GM21825 (cell line): ENCODE data around the gene CDK7.
"Not testable (repeated sequence)": the region's sequence is repeated elsewhere in the genome, so short reads cannot be mapped to it uniquely, and the experiment has no call there.

Experiments used
- ATAC-seq: cut with Tn5 transposase; IDR thresholded peaks from one replicate; pipeline ENCODE4 v1.9.1; 2021; ENCODE audit warnings: mild to moderate bottlenecking, moderate library complexity; ENCODE audit not compliant: unreplicated experiment

Gene CDK7

GRCh38 chr5:69234457-69235268 is at the start of gene CDK7:
TSS of gene CDK7 (plus strand) at chr5:69234886. CDS start at chr5:69234976, 90 bp downstream.
- peak; percentile 98 for ATAC-seq

- ATAC-seq: no peak
Measured at GRCh38 chr5:69187342-69187741, 47.3 kb upstream of the CDK7 start.

DNA sequence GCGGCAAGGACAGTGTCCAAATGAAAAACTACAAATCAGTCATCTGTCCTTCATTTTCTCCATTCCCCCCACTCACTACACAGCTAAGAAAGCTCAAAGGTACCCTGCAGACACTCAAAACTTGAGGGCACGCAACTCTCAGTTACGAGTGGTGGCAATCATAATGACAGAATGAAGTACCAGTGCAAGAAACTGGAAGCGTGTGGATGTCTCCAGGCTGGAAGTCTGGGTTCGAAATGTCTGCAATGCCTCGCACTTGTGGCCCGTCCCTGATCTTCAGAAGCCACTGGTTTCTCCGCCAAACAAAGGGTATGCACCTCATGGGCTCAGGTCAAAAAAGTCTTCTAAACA is 45.9 kb upstream of the CDK7 start:
- ATAC-seq: no peak

- ATAC-seq: peak; percentile 94
Measured at GRCh38 chr5:69189162-69190086, 45.3 kb upstream of the CDK7 start, which contains the start of gene CENPH. TSS of gene CENPH (plus strand) at chr5:69189583. CDS start at chr5:69189635, 52 bp downstream.

DNA sequence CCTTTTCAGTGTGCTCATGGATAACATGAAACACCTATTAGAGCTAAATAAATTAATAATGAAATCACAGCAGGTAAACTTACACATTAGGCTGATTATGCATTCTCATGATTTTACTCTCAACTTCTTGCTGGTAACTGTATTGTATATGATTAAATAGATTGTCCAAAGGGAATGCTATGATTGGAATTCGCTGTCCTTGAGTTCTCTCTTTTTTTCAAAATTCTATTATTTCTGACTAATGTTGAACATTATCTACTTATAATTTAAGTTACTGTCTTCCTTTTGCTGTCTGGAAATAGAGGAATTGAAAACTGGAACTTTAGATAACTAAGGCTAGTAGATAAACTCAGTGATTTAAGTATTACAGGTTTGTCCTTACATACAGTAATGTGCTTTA is 32.2 kb upstream of the CDK7 start:
- ATAC-seq: no peak

GRCh38 chr5:69206528-69207190 is 28.0 kb upstream of the CDK7 start:
- ATAC-seq: no peak

GRCh38 chr5:69209602-69210001 is 25.1 kb upstream of the CDK7 start:
- ATAC-seq: no peak

GRCh38 chr5:69211200-69211599 is 23.5 kb upstream of the CDK7 start:
- no peak for ATAC-seq

DNA sequence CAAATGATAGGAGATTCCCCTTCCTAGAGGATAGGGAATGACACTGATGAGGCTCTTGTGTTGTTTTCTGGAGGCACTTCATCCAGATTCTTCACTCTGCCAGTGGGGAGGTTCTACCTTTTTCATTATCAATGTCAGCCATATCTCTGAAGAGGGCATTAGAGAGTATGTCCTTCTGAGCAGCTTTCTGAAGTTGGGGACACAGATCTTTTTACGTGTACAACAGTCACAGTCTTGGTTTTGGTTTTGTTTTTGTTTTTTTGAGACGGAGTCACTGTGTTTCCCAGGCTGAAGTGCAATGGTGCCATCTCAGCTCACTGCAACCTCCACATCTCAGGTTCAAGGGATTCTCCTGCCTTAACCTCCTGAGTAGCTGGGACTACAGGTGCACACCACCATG is 22.7 kb upstream of the CDK7 start:
- no peak for ATAC-seq

DNA sequence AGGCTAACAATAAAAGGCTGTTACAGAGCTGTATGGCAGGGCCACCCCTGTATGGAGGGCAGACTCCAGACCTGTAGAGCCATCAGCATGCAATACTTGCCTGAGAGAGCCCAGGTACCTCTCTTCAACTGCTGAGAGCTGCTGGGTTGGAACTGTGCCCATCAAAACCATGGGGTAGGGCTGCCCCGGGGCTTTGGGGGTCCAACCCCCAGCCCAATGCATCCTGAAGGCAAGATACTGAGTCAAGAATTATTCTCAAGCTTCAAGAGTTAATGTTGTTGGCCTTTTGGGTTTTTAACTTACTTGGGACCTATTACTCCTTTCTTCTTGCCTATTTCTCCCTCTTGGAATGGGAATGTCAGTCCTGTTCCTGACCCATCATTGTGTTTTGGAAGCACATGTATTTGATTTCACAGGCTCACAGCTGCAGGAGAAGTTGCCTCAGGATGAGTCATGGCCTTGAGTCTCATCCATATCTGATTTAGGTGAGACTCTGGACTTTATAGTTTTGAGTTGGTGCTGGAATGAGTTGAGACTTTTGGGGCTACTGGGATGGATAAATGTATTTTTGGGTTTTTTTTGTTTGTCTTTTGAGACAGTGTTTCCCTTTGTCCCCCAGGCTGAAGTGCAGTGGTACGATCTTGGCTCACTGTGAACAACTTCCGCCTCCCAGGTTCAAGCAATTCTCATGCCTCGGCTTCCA is 21.0 kb upstream of the CDK7 start:
- ATAC-seq: no peak

DNA sequence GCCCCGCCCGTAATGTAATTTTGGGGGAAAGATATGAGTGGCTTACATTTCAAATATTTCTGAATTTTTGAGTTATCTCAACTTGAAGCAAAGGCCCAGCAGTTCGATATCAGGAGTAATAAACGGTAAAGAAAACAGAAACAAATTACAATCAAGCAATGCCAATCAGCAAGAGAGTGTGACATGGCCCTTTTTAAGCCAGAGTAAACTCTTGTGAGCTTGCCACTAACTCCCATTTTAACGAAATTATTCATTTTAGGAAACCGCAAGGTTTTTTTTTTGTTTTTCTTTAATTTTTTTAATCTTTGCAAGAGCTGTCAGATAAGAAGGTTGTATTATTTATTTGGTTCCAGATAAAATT is 17.6 kb upstream of the CDK7 start:
- ATAC-seq: no peak

DNA sequence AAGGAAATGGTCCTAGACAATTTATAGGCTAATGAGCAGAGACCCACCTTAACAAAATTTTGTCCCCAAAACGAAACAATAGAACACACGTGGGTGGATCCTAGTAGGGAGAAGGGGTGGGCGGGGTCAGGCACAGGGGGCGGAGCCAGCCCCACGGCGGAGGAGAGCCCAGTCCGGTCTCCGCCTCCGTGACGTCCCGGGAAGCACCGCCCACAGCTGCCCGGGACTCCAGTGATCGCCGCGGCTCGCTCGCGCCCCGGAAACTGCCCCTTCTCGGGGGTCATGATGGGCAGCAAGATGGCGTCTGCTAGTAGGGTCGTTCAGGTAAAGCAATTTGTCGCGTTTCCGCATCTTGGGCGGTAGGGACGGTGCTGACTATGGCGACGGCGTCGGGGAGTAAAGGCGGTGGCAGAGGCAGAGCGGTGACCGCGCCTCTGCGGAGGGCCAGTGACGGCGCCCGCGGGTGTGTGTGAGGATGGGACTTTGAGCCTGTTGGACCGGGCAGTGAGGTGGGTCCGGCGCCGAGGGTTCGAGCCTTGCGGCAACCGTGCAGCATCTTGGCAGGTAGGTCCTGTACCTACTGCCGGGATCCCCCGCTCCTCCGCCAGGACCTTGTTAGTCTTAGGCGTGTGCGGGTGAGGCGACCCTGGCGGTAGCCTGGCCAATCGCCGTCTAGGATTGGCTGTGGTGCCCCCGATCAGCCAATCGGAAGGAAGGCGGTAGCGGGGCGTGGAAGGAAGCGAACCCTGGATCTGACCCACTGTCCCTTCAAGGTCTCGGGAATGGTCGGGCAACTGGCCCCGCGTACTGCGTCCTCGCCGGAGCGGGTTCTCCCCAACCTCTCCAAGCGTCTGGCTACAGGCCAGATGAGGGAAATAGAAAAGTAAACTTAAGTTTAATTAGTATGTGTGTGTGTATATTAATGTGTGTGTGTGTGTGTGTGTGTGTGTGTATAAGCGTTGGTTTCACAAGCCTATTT is 16.8 kb upstream of the CDK7 start:
- peak; percentile 93 for ATAC-seq

DNA sequence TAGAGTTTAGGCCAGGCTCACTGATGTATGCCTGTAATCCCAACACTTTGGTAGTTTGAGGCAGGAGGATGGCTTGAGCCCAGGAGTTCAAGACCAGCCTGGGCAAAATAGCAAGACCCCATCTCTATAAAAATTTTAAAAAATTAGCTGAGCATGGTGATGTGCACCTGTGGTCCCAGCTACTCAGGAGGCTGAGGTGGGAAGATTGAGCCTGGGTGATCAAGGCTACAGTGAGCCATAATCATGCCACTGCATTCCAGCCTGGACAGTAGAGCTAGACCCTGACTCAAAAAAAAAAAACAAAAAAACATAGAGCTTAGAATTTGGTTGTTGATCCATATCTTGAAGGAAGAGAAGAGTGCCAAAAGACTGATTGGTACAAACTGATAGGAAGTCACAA is 14.7 kb upstream of the CDK7 start:
- ATAC-seq: no peak

GRCh38 chr5:69220371-69220770 is 14.3 kb upstream of the CDK7 start:
- ATAC-seq: not testable (repeated sequence)

DNA sequence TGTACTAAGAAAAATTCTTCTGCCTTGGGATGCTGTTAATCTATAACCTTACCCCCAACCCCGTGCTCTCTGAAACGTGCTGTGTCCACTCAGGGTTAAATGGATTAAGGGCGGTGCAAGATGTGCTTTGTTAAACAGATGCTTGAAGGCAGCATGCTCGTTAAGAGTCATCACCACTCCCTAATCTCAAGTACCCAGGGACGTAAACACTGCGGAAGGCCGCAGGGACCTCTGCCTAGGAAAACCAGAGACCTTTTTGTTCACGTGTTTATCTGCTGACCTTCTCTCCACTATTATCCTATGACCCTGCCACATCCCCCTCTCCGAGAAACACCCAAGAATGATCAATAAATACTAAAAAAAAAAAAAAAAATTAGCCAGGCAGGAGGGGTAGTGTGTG is 13.9 kb upstream of the CDK7 start:
- not testable (repeated sequence) for ATAC-seq

GRCh38 chr5:69224520-69224919 is 10.2 kb upstream of the CDK7 start:
- ATAC-seq: no peak

DNA sequence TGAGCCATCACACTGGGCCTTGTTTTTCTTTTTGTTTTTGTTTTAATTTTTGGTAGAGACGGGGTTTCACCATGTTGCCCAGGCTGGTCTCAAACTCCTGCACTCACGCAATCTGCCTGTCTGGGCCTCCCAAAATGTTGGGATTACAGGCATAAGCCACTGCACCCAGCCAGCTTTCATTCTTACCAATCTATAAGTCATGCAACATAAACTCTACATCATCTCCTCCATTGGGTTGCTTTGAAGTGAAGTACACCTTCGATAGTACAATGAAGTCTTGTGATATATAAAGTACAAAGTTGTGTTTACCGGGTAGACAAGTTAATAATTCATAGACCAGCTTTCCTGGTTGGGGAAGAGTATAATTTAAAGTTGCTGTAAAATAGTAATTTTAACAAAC is 8.8 kb upstream of the CDK7 start:
- no peak for ATAC-seq

DNA sequence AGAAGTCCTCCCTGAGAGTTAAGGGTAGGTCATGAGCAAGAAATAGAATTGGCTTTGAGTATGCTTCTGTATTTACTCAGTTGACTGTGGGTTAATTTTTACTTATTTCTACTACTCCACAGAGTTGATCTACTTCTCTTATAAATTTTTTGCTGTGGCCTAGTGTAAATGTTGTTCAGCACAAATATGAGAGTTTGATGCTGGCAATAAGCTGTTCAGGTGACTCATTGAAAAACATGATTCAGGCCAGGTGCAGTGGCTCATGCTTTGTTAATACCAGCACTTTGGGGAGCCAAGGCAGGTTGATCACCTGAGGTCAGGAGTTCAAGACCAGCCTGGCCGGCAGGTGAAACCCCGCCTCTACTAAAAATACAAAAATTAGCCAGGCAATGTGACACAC is 4.5 kb upstream of the CDK7 start:
- ATAC-seq: no peak

DNA sequence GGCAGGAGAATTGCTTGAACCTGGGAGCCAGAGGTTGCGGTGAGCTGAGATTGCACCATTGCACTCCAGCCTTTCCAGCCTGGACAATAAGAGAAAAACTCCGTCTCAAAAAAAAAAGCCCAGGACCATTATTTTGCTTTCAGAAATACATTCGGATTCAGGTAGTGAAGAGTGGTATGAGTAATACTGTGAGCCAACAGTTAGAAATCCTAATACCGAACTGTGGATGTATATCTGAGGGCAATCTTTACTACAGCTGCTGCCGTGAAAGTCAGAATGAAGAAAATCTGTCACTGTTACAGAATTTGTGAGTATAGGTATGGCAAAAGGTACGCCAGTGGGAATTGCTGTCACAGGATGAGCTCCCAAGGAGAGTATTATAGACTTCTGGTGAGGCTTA is 3.4 kb upstream of the CDK7 start:
- ATAC-seq: no peak

DNA sequence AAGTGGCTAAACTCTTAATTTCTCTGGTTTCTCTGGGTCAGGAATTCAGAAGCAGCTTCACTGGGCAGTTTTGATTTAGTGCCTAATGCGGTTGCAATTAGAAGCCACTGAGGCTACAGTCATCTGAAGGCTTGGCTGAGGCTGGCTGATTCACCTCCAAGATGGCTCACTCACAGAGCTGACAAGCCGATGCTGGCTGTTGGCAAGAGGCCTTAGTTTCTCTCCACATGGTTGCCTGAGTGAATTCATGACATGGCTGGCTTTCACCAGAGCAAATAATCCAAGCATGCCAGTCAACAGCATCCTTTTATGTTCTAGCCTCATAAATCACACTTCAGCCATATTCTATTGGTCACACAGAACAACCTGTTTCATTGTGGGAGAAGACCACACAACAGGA is 2.8 kb upstream of the CDK7 start:
- ATAC-seq: no peak
